PFSK-1 (cell line): ENCODE measurements around the gene PDZD2.

ENCODE experiments used
- FOXP2 ChIP-seq: optimal IDR thresholded peaks from 2 replicates; pipeline ENCODE3; 2011; ENCODE audit warnings: borderline replicate concordance, control low read depth, inconsistent platforms; ENCODE audit not compliant: insufficient read depth; ENCODE audit errors: extremely low read length, extremely low read depth
- POLR2AphosphoS5 ChIP-seq: IDR thresholded peaks from 2 replicates; pipeline ENCODE4 v1.6.1; 2012; ENCODE audit warnings: low read depth, mild to moderate bottlenecking, control low read depth, low read length, moderate library complexity
- REST ChIP-seq, 2 experiments: IDR thresholded peaks; 2 replicates each; pipeline versions ENCODE4 v1.6.1 to v1.8.0; 2011 to 2012; ENCODE audit warnings: low read depth in 2 of 2, low read length in 2 of 2, control low read depth in 1 of 2, inconsistent platforms in 1 of 2, mild to moderate bottlenecking in 1 of 2, moderate library complexity in 1 of 2; ENCODE audit not compliant: insufficient read depth in 1 of 2
- SIN3A ChIP-seq: IDR thresholded peaks from 2 replicates; pipeline ENCODE4 v1.6.1; 2012; ENCODE audit warnings: mild to moderate bottlenecking, low read length, moderate library complexity, borderline replicate concordance; ENCODE audit not compliant: insufficient read depth
- TAF1 ChIP-seq: IDR thresholded peaks from 2 replicates; pipeline ENCODE4 v1.6.1; 2012; ENCODE audit warnings: low read length, control low read depth, borderline replicate concordance; ENCODE audit not compliant: insufficient read depth

The PDZD2 gene

DNA sequence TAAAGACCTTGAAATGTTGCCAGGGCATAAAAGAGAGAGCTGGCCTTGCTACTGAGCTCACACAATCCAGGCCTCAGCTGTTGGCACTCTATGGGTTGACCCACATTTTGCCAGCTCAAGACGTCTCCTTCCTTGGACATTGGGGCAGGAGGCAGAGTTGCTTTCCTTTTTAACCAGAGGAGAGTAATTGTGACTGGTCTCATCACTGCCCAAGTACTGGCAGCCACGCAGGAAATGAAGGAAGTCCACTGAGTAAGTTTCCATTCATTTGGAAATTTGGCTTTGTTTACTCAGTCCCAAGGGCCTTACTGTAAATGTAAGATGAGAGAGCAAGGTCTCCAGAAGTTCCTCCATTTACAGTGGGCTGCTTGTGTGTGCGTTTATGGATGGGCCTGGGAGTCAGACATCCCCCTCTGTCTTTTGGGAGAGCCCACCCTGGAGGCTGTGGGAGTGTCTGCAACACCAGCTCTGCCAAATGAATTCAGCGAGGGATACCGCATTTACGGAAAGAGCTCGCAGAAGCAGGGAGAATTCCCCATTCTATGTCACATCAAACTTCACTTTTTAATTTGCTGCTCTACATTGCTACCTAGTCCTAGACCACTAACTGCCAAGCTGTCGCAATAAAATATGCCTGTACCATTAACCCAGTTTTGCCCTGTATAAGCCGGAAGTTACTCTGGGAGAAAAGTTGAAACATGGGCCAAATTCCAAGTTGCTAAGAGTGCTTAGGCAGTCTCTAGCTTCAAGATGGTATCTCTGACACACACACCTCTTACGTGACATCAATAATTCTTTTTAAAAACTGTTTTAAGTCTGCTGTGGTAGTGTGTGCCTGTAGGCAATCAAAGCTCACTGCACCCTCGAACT lies 24.5 kb upstream of the PDZD2 start:
- TF ChIP-seq FOXP2 (no peak), REST (IDR thresholded peaks at IDR 0.05; ENCODE audit: insufficient read depth in 1 of 2, low read depth in 2 of 2, low read length in 2 of 2) (no peak), SIN3A (peak; percentile 68; the same call in 1 of the 2 replicates)

DNA sequence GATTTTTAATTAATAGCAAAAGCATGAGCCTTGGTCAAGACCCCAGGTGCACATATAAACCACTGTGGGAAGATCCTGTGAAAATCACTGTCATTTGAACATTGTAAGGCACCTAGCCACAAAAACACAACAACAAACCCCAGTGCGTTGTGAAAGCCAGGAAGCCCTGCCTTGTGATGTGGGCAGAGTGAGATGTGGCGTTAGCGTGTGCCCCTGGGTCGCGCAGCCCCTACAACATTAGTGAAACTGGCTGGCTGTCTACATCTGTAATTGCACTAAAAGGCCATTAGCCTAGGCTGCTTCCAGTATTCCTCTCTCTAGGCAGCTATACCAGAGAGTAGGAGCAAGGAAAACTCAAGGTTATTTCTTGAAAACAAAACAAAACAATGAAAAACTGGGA lies 21.1 kb upstream of the PDZD2 start:
- no peak for TF ChIP-seq POLR2AphosphoS5
- TF ChIP-seq REST (IDR thresholded peaks at IDR 0.05; ENCODE audit: insufficient read depth in 1 of 2, low read depth in 2 of 2, low read length in 2 of 2): no peak
- TF ChIP-seq SIN3A: no peak
- TF ChIP-seq FOXP2: no peak
- no peak for TF ChIP-seq TAF1

GRCh38 chr5:31620026-31620425 lies 18.9 kb upstream of the PDZD2 start:
- TF ChIP-seq FOXP2 (no peak), SIN3A (no peak), REST (IDR thresholded peaks at IDR 0.05; ENCODE audit: insufficient read depth in 1 of 2, low read depth in 2 of 2, low read length in 2 of 2) (no peak), TAF1 (no peak), POLR2AphosphoS5 (no peak)

DNA sequence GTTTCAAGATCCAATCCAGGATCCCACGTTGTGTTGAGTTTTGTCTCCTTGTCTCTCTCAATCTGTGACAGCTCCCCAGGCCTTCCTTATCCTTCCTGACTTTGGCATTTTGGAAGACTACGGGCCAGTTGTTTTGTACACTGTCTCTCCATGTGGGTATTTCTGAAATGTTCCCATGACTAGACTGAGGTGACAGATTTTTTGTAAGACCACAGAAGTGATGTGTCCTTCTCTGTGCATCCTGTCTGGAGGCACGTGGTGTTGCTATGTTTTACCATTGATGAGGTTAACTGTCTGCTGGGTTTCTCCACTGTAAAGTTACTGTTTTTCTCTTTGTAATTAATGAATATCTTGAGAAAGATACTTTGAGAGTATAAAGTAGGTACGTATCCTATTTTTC lies 15.7 kb upstream of the PDZD2 start:
- TF ChIP-seq SIN3A (no peak), TAF1 (no peak), FOXP2 (no peak), REST (IDR thresholded peaks at IDR 0.05; ENCODE audit: insufficient read depth in 1 of 2, low read depth in 2 of 2, low read length in 2 of 2) (no peak), POLR2AphosphoS5 (no peak)

- TF ChIP-seq SIN3A (no peak), POLR2AphosphoS5 (no peak), TAF1 (no peak), FOXP2 (no peak), REST (IDR thresholded peaks at IDR 0.05; ENCODE audit: insufficient read depth in 1 of 2, low read depth in 2 of 2, low read length in 2 of 2) (no peak)
Observed at GRCh38 chr5:31625394-31625793, 13.5 kb upstream of the PDZD2 start.
